GM18517 (cell line): ENCODE data around the gene SIL1.
A peak's percentile ranks its signal among the peaks of the same experiment; 100 is the strongest.
"Not testable (repeated sequence)": the region's sequence is repeated elsewhere in the genome, so short reads cannot be mapped to it uniquely, and the experiment has no call there.

Source experiments
- ATAC-seq: cut with Tn5 transposase; IDR thresholded peaks from one replicate; pipeline ENCODE4 v1.9.1; 2021; ENCODE audit warnings: mild to moderate bottlenecking, moderate library complexity; ENCODE audit not compliant: unreplicated experiment

Gene SIL1

DNA sequence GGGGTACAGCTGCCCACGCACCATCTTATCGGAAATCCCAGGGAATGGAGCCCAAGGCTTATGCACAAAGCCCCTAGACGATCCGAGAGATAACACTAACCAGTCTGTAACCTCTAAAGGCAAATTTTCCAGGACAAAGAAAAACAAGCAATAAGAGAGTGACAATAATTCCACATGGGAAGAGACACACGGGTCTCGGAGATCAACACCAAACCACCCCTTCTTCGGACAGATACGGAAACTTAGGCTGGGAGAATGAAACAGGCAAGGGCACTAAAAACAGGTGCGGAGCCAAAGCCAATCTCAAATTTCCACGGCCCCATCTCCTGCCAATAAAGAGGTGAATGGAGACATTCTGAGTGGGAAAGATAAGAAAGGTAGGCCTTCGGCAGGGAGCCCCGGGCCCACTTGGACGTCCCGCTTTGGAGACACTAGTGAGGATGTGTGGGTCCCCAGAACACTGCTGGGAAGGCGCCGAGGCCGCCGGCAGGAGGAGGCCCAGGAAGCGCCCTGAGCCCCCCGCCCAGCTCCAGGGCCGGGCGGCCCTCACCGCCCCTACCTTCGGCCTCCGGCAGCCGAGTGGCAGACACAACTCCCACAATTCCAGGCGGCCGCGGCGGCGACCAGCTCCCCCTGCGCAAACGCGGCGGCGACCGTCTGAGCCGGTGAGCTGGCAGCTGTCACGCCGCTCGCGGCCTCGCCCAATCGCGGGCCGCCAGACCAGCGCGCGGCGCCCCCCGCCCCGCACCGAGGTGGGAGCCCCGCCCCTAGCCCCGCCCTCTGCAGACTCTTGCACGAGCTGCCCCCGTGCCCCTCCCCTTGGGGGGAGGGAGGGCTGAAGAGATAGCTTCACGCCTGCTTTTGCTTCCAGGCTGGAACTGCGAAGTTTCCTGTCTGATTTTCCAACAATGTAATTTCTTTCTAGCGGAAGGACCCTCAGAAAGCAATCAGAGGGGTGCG is at the start of gene SIL1:
SIL1 (minus strand) TSS at position 659 of the 960 bp plus-strand sequence. CDS start 70,525 bp downstream, outside the sequence.
- peak; percentile 90 for ATAC-seq

GRCh38 chr5:139246394-139246793 is 48.2 kb upstream of the SIL1 start:
- ATAC-seq, result no peak

GRCh38 chr5:139245637-139246339 is 47.6 kb upstream of the SIL1 start:
- no peak for ATAC-seq

DNA sequence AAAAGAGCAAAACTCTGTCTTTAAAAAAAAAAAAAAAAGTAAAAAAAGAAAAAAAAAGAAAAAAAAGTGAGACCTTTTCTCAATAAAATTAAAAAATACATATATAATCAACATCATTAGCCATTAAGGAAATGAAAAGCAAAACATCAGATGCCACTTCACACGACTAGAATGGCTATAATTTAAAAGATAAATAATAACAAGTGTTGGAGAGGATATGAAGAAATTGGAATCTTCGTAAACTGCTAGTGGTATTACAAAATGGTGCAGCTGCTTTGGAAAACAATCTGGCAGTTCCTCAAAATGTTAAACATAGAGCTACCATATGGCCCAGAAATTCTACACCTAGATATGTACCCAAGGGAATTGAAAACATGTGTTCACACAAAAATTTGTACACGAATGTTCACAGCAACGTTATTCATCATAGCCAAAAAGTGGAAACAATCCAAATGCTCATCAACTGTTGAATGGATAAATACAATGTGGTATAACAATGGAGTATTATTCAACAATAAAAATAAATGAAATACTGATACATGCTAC is 45.3 kb upstream of the SIL1 start:
- no peak for ATAC-seq

DNA sequence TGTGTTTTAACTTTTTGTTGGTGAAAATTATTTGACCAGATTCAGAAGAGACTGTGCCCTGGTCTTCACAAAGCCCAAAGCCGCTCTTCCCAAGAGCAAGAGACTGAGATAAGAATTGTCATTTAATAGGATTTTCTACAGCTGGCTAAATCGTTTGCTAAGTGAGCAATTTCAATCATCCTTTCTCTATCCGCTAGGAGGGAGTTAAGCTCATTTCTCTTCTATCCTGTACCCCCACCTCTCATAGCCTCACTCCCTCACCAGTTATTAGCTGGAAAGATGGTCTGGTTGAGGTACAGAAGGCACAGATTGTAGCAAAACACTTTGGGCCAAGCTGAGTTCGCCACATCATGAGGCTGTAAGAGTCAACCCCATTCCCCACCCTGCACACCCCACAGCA is 43.0 kb upstream of the SIL1 start:
- ATAC-seq, result no peak

DNA sequence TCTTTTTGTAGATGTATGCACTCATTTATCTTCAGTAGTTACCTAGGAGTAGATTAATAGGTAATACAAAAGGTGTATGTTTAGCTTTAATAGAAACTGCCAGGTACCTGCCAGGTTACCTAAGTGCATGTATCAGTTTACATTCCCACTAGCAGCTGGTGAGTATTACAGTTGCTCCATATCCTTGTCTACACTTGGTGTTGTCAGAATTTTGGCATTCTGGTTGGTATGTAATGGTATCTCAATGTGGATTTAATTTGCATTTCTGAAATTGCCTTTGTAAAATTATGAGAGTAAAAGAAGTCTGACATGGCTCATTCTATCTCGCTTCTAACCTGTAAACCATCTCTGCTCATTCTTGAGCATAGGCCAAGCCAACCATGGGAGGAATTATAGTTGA is 38.3 kb upstream of the SIL1 start:
- ATAC-seq, result no peak

- no peak for ATAC-seq
These were observed 34.1 kb upstream of the SIL1 start for GRCh38 chr5:139232147-139232724.

GRCh38 chr5:139228201-139228803 is 30.1 kb upstream of the SIL1 start:
- ATAC-seq, result no peak

DNA sequence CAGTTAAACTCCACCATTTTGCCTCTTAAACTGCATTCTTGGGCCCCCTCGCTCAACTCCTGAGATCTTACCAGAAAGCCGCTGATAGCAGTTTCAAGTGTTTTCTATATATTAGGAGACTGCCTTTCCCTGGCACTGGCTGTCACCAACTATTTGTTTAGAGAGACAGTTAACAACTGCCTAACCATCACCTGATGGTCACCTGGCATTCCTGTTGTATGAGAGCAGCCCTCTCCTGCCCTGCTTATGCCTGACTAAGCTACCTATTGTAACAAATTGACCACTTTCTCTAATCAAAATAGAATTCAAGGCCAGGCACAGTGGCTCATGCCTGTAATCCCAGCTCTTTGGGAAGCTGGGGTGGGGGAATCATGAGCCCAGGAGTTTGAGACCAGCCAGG is 28.0 kb upstream of the SIL1 start:
- ATAC-seq, result no peak

GRCh38 chr5:139223481-139223880 is 25.3 kb upstream of the SIL1 start:
- ATAC-seq, result no peak

- no peak for ATAC-seq
These were observed 24.2 kb upstream of the SIL1 start for GRCh38 chr5:139222346-139222745.

- ATAC-seq, result not testable (repeated sequence)
These were observed 19.9 kb upstream of the SIL1 start for GRCh38 chr5:139218038-139218437.

DNA sequence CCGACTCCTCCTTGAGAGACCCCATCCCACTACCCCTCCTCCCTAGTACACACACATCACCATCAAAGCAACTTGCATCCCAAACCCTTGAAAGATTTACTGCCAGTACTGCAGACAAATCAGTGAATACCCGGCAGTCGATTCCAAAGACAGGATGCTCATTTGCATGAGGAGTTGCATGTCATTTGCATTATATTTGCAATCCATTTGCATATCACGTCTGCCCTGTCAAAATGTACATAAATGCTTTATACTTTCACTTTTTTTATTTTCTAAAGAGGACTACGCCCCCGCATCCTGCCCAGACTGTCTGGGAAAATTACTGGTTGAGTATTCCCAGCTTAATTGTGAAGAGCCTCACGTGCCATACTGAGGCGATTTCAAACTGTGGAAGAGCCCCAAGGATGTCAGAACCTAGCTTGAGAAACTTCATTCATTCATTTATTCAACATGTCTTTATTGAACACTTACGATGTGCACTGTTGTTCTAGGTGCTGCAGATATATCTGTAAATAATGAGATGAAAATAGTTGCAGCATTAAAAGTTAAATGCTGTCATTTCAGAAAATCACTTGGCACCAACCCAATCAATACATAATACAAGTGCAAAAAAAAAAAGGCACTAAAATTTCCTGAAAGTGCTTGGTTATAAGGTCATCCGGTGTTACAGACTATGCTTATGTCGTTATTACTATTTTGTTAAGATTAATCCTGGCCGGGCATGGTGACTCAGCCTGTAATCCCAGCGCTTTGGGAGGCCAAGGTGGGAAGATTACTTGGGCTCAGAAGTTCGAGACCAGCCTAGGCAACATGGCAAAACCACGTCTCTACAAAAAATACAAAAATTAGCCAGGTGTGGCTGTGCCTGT is 17.2 kb upstream of the SIL1 start:
- ATAC-seq, result no peak

DNA sequence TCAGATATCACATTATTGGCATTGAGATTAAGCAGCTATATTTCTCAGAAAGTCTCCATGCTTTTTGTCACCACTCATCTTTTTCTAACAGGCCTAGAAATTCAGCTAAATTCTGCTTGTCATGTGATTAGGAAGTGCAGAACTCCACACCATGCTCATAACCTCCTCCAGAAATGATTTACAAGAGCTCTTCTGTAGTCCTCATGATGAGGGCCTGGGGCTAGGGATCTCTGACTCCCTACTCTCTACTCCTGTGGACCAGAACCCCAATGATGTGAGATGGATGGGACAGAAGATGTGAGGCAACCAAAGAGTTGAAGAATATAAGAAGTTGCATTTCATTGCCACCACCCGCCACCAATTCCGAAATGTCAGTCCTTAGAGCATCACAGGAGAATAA is 16.5 kb upstream of the SIL1 start:
- ATAC-seq, result no peak

- no peak for ATAC-seq
These were observed 14.7 kb upstream of the SIL1 start for GRCh38 chr5:139212906-139213305.

DNA sequence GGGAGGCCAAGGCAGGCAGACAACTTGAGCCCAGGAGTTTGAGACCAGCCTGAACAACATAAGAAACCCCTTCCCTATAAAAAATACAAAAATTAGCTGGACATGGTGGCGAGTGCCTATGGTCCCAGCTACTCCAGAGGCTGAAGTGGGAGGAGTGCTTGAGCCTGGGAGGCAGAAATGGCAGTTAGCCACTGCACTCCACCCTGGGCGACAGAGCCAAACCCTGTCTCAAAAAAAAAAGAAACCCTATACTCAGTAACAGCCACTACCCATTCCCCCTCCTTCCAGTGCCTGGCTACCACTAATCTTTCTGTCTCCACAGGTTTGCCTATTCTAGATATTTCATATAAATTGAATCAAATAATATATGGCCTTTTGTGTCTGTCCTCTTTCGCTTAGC is 14.3 kb upstream of the SIL1 start:
- ATAC-seq, result no peak

- no peak for ATAC-seq
These were observed 12.4 kb upstream of the SIL1 start for GRCh38 chr5:139210585-139210984.

DNA sequence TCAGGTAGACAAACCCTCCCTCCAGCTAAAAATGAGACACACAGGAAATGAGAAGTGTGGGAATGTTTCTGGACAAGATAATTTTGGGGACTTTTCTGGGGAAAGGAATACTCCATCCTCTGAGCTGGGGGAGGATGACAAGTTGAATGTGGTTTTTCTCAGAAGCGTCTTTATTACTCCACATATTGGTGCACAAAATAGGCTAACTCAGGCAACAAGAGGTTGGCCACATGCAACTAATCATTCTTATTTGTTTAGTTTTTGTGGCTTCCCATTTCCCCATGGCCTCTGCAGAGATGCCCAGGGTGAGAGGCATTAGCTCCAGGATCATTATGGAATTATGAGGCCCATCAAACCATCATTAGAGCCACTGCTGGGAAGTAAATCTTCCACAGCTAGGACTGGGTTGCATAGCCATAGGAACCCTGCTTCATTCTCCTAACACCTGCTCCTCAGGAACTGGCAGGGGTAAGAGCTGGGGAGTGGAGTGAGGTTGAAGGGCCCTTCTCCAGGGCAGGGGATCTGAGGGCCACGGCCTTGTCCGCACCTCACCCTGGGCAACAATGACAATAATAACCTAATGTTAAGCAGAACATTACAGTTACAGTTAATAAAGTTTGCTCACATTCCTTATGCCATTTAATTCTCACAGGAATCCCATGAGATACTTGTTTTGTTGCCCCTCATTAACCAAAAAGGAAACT is 9.3 kb upstream of the SIL1 start:
- no peak for ATAC-seq

GRCh38 chr5:139205586-139205985 is 7.4 kb upstream of the SIL1 start:
- no peak for ATAC-seq
